BE2C (cell line): ENCODE data around the gene LSMEM2.
"Not testable (repeated sequence)": the region's sequence is repeated elsewhere in the genome, so short reads cannot be mapped to it uniquely, and the experiment has no call there.

ENCODE experiments used
- DNase-seq: peaks from one replicate; pipeline ENCODE4 v3.0.0-alpha.2; 2020
- H3K27me3 ChIP-seq: fragments of 250-450 bp; sonication (Bioruptor Pico); 2 replicates; pipeline ENCODE4 v1.5.1; 2020; ENCODE audit warnings: mild to moderate bottlenecking
- H3K36me3 ChIP-seq: fragments of 250-450 bp; sonication (Bioruptor Pico); 2 replicates; pipeline ENCODE4 v1.5.1; 2020; ENCODE audit warnings: mild to moderate bottlenecking
- H3K4me1 ChIP-seq: fragments of 250-450 bp; sonication (Bioruptor Pico); 2 replicates; pipeline ENCODE4 v1.5.1; 2020
- H3K4me3 ChIP-seq: 2 replicates; pipeline ENCODE4 v1.5.1; 2011; ENCODE audit warnings: low read depth, low read length
- H3K9me3 ChIP-seq: fragments of 250-450 bp; sonication (Bioruptor Pico); 2 replicates; pipeline ENCODE4 v1.5.1; 2020
- TF ChIP-seq, protein P1 (sequence below): IDR thresholded peaks from 2 replicates; pipeline ENCODE4 v1.5.1; 2012; ENCODE audit warnings: mild to moderate bottlenecking, low read depth, low read length

LSMEM2 gene

GRCh38 chr3:50269460-50269859 lies 9.4 kb upstream of the LSMEM2 start:
- peaks cover 15% of the 10 kb centered on the region for H3K27me3 ChIP-seq
- H3K4me3 ChIP-seq, result no peak overlapping the region
- TF ChIP-seq, protein P1, sequence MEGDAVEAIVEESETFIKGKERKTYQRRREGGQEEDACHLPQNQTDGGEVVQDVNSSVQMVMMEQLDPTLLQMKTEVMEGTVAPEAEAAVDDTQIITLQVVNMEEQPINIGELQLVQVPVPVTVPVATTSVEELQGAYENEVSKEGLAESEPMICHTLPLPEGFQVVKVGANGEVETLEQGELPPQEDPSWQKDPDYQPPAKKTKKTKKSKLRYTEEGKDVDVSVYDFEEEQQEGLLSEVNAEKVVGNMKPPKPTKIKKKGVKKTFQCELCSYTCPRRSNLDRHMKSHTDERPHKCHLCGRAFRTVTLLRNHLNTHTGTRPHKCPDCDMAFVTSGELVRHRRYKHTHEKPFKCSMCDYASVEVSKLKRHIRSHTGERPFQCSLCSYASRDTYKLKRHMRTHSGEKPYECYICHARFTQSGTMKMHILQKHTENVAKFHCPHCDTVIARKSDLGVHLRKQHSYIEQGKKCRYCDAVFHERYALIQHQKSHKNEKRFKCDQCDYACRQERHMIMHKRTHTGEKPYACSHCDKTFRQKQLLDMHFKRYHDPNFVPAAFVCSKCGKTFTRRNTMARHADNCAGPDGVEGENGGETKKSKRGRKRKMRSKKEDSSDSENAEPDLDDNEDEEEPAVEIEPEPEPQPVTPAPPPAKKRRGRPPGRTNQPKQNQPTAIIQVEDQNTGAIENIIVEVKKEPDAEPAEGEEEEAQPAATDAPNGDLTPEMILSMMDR, result no peak
- no peaks in the 10 kb centered on the region for H3K9me3 ChIP-seq
- no peak for DNase-seq
- H3K36me3 ChIP-seq, result no peaks in the 10 kb centered on the region
- H3K4me1 ChIP-seq, result no peaks in the 10 kb centered on the region

GRCh38 chr3:50269977-50270413 lies 8.9 kb upstream of the LSMEM2 start:
- TF ChIP-seq, protein P1, result no peak
- H3K9me3 ChIP-seq, result no peaks in the 10 kb centered on the region
- no peaks in the 10 kb centered on the region for H3K36me3 ChIP-seq
- H3K27me3 ChIP-seq, result peaks cover 21% of the 10 kb centered on the region
- H3K4me1 ChIP-seq, result no peaks in the 10 kb centered on the region
- no peak for DNase-seq
- H3K4me3 ChIP-seq, result no peak overlapping the region

GRCh38 chr3:50270422-50271224 lies 8.3 kb upstream of the LSMEM2 start:
- H3K27me3 ChIP-seq, result peaks cover 27% of the 10 kb centered on the region
- H3K36me3 ChIP-seq, result no peaks in the 10 kb centered on the region
- TF ChIP-seq, protein P1, result no peak
- no peaks in the 10 kb centered on the region for H3K9me3 ChIP-seq
- DNase-seq, result no peak
- no peaks in the 10 kb centered on the region for H3K4me1 ChIP-seq
- no peak overlapping the region for H3K4me3 ChIP-seq

GRCh38 chr3:50271314-50271936 lies 7.5 kb upstream of the LSMEM2 start:
- Histone ChIP-seq H3K27me3 (peaks cover 35% of the 10 kb centered on the region), H3K9me3 (no peaks in the 10 kb centered on the region), H3K4me3 (no peak overlapping the region), H3K36me3 (no peaks in the 10 kb centered on the region), H3K4me1 (no peaks in the 10 kb centered on the region)
- TF ChIP-seq, protein P1, result no peak
- no peak for DNase-seq

GRCh38 chr3:50272538-50272910 lies 6.4 kb upstream of the LSMEM2 start:
- not testable (repeated sequence) for H3K9me3 ChIP-seq, DNase-seq, H3K4me3 ChIP-seq, H3K4me1 ChIP-seq, H3K36me3 ChIP-seq
- peaks cover 43% of the 10 kb centered on the region for H3K27me3 ChIP-seq

DNA sequence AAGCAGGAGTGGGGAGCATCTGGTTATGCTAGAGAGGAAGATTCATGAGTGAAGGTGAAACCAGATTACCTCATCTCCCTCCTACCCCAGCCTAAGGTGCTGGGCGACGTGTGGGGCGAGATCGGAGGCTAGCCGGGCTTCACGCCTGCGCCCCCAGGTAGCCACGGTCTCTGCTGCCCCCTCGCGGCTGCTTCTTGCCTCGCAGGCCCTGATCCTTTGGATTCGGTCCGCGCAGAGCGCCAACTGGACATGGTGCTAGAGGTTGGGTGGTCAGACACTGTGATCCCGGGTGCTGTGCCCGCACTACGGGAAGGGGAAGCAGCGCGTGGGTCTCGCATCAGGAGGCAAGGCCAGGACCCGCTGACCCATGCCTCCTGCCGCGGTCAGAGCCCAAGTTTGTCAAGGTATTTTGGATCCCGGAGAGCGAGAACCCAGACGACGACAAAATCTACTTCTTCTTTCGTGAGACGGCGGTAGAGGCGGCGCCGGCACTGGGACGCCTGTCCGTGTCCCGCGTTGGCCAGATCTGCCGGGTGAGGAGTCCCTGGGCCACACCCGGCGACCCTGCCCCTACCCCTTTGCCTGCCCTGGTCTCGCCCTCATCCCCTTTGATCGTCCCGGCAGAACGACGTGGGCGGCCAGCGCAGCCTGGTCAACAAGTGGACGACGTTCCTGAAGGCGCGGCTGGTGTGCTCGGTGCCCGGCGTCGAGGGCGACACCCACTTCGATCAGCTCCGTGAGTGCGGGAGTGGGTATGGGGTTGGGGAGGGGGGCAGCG lies 5.8 kb upstream of the LSMEM2 start:
- H3K9me3 ChIP-seq, result no peaks in the 10 kb centered on the region
- DNase-seq, result peak; percentile 71
- H3K36me3 ChIP-seq, result no peaks in the 10 kb centered on the region
- H3K4me1 ChIP-seq, result no peaks in the 10 kb centered on the region
- H3K4me3 ChIP-seq, result no peak overlapping the region
- TF ChIP-seq, protein P1, result peak; percentile 76
- H3K27me3 ChIP-seq, result peaks cover 43% of the 10 kb centered on the region
